GM19240 (cell line): ENCODE results near the gene FOLH1.
"Not testable (repeated sequence)": the region's sequence is repeated elsewhere in the genome, so short reads cannot be mapped to it uniquely, and the experiment has no call there.

Experiments used
- DNase-seq: peaks from one replicate; pipeline ENCODE4 v3.0.0; 2011; ENCODE audit warnings: low spot score; ENCODE audit not compliant: insufficient read length

Gene FOLH1

DNA sequence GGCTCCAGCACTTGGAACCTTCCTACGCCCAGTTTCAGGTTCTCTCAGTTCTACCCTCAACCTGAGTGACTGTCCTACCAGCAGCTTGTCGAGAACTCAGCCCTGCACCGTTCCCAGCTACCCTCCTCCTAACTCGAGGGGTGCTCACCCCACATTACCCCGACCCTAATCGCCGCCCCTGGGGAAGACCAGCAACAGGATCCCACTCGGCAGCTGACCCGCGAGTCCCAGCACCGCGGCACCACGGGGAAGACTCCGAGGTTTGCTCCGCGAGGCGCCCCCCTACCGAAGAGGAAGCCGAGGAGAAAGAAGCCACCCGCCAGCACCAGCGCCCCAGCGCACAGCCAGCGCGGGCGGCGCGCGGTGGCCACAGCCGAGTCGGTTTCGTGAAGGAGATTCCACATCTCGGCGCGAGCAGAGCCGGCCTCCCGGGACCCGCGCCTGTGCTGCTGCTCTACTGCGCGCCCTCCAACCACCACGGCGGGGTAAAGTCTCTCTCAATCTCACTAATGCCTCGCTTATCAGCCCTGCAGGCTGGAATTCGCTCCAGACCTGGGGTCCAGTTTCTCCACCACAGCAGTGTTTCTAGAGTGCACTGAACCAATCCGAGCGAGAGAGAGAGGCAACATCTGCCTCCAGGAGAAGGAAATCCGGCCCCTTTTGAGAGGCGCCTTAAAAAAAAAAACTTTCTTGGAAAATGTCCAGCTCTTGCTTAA lies at the start of gene FOLH1:
Gene FOLH1, minus strand, starts transcription at position 597 of the 716 bp plus-strand sequence. Its CDS starts 193 bp downstream, at position 404.
- no peak for DNase-seq

DNA sequence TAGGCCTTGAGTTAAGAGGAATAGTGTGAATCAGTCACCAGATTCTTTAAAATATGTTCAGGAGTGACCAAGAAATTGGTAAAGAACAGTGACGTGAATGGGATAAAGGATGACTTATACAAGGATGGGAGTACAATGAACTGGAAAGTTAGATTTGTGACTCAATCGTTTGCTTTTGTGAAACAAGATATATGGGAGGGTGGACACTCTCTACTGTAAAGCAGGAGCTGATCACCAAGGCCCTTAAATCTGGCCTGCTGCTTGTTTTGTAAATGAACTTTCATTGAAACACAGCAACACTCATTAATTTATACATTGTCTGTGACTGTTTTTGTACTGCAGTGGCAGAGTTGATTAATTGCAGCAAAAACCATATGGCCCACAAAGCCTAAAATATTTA lies 46.7 kb upstream of the FOLH1 start:
- not testable (repeated sequence) for DNase-seq

DNA sequence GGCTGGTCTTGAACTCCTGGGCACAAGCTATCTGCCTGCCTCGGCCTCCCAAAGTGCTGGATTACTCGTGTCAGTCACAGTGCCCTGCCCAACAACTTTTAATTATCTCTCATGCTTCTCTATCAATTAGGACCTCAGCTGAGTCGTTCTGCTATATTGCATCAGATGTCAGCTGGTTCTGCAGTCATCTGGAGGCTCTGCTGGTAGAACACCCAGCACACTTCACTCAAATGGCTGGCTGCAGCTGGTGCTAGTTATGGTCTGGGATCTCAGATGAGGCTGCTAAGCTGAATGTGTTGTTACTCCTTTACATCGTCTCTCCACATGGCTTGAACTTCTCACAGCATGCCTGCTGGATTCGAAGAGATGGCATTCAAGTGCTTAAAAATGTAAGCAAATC lies 42.8 kb upstream of the FOLH1 start:
- DNase-seq = not testable (repeated sequence)

DNA sequence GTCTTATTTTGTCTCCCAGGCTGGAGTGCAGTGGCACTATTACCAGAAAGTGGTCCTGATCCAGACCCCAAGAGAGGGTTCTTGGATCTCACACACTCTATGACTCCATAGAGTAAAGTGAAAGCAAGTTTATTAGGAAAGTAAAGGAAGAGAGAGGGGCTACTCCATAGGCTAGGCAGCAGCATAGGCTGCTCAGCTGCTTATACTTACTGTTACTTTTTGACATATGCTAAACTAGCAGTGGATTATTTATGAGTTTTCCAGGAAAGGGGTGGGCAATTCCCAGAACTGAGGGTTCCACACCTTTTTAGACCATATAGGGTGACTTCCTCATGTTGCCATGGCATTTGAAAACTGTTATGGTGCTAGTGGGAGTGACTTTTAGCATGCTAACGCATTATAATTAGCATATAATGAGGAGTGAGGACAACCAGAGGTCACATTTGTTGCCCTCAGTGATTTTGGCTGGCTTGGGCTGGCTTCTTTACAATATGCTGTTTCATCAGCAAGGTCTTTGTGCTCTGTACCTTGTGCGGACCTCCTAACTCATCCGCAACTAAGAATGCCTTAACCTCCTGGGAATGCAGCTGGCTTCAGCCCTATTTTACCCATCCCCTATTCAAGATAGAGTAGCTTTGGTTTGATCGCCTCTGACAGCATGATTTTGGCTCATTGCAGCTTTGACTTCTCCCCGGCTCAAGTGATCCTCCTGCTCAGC lies 42.2 kb upstream of the FOLH1 start:
- not testable (repeated sequence) for DNase-seq

DNA sequence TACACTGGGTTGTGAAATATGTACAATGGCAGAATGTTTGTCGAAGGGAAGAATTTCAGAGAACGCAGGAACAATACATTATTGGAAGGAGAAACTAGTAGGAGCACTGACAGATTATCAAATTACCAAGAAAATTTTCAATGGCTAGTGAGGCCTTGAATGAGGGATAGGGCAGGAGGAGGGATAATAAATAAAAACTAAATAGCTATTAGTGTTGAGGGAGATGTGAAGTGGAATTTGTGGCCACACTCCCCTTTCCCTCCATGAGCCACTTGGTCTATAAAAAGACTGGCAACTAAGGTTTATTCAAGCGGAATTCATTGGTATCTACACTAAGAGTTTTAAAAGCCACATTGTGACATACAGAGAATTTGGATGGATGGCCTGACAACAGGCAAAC lies 41.0 kb upstream of the FOLH1 start:
- DNase-seq = not testable (repeated sequence)

DNA sequence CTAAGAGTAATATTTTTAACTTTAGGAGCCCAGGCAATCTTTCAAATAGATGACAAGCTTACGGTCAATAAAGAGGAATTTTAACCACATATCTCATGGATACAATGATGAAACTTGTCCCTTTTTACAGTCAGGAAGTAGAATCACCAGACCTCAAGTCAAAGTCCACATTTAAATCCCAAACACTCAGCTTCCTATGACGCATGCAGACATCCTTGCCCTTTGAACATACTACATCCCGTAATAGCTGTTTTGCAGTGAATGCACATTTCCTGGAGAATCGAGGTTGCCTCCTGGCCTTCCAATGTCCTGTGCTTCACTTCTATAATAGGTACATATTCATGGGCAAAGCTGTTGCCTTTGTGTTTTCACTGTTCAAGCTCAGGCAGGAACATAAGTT lies 25.3 kb upstream of the FOLH1 start:
- DNase-seq = not testable (repeated sequence)

DNA sequence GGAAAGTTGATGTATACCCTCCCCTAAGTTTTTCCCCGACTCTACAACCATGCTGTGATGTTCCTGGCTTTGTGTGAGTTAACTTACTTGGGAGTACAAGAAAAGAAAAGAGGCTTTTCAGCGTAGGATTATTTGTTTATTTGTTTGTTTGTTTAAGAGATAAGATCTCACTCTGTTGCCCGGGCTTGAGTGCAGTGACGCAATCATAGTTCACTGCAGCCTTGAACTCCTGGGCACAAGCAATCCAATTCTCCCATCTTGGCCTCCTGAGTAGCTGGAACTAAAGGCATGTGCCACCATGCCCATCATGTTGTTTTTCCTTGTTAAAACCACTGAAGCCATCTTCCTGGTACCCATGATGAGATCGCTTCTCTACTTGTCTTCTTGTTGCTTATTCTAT lies 24.6 kb upstream of the FOLH1 start:
- DNase-seq = not testable (repeated sequence)

DNA sequence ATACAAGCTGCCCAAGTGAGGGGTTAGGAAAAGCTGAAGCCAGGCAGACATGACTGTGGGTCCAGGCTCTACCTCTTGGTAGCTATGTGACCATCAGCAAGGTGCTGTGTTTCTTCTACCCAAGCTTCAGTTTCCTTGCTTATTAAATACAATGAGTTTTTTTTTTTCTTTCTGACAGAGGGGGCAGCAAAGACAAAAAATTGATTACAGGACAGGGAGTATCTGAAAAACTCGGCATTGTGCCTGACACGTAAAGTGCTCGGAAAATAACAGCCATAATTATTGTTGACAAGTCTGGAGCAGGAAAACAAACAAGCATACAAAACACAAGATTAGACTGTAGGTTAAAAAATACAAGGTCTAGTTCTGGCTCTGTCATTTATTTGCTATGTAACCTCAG lies 23.3 kb upstream of the FOLH1 start:
- DNase-seq = not testable (repeated sequence)

DNA sequence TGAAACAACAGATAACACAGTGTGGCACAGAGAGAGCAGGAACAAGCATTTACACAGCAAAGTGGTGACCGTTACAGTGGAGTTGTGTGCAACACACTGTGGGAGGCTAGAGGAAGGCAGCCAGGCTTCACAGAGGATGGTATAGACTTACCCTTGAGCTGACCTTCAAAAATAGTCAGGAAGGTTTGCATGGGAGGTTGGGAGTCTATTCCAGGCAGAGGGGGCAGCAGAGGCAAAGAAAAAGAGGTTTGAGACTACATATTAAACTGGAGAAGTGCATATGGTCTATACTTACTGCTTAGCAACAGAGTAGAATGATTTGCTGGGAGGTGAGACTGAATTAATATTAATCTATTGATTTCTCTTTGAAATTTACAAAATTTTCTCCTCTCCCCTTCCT lies 22.1 kb upstream of the FOLH1 start:
- DNase-seq = not testable (repeated sequence)

DNA sequence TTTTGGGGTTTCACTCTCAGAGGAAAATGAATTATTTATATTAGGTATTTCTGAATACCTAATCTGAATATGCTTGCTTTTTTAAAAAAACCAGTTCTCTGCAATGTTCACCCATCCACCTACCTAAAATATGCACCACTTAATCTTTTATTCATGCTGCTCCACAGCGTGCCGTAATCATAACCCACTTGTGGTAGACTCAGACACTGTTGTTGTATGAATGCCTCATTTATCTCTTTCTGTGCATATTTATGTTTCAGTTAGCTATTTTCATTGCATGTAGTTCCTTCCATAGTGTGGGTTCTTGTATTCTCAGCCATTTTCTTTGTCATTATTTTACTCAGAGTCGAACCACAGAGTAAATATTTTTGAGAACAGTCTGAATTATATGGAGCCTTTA lies 21.6 kb upstream of the FOLH1 start:
- not testable (repeated sequence) for DNase-seq

DNA sequence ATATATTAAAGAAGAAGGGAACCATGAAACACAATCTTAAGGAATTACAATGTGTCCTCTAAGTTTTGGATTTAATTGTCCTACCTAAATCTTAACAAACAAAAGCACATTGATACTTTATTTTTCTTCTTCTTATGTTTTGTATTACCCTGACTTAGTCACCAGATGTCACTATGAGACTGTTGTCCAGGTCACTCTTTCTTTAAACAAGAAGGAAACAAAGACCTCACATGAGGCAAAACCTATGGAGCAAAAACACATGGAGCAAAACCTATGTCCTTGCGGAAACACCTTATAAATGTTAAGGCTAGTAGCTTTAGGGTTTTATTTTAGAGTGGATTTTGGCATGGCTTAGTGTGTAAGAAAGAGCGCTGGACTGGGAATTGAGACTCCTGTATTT lies 20.7 kb upstream of the FOLH1 start:
- DNase-seq = not testable (repeated sequence)

DNA sequence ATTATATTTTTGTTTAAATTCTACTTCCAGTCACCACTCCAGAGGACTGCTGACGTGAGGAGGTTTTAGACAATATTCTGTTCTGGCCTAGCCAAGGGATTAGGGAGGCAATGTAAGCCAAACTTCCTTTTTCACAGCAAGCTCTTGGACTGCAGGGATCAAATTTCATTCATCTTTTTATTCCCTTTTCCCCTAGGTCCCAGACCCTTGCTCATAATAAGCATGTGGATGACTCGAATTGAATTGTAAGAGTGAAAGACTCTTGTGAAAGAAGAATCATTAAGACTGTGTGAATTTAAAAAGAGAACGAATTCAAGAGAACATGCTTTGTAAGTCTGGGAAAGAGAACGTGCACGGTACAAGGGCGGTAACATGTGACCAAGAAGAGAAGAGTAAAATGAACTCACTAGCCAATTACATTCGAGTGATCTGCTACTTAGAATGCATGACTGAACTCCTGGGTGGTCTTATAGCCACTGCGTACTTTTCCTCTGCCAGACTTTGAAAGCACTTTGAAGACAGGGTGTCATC lies 16.9 kb upstream of the FOLH1 start:
- DNase-seq = not testable (repeated sequence)

DNA sequence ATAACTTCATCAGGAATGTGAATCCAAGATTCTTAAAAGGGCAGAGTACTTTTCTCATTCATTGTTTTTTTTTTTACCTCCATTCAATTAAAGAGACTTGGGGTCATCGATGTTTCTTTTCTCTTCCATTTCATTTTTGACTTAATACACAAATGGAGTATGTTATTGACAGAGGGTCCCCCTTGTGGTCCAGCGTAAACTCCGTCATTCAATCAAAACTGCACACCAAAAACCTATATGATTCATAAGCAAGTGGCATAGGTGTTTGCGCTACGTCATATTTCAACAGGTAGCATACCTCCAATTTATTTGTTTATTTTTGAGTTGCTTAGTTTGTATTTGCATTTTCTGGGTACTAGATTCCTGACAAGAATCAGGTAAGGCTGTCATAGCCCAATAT lies 12.7 kb upstream of the FOLH1 start:
- DNase-seq = no peak

DNA sequence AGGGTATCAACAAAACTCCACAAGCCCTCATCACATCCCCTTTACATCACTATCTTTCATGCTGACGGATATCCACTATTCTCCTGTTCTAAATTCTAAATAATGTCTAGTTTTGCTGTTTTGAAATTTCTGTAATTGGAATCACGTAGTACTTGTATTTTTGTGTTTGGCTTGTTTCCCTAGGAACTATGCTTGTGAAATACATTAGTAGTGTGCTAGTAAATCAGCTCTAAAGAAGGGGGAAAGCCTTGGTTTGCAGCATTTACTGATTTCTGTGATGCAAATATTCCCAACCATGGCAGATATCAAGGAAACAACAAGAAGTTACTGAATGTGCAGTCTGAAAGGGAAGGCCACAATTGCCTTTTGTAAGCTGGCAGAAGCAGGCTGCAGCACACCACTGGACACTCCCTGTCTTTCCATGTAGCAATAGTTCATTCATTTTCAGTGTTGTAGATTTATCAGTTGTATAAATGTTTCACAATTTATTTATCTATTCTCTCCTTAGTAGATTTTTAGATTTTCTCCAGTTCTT lies 4.7 kb upstream of the FOLH1 start:
- DNase-seq = no peak

DNA sequence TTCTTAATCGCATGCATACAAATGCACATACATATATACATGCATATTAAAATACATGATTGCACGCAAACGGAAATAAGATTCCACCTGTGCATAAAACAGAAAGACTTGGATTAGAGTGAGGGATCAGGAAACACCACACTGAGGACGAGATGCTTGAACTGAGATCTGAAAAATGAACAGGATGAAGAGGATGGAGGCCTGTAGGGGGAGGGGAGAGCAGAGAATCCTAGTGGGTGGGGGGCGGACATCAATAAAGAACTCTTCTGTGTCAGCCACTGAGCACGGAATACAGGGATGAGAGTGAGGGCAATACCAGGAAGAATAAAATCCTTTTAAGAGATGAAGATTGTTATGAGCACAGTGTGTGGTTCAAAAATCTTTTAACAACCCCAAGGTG lies 1.4 kb downstream of the FOLH1 start:
- DNase-seq = not testable (repeated sequence)

DNA sequence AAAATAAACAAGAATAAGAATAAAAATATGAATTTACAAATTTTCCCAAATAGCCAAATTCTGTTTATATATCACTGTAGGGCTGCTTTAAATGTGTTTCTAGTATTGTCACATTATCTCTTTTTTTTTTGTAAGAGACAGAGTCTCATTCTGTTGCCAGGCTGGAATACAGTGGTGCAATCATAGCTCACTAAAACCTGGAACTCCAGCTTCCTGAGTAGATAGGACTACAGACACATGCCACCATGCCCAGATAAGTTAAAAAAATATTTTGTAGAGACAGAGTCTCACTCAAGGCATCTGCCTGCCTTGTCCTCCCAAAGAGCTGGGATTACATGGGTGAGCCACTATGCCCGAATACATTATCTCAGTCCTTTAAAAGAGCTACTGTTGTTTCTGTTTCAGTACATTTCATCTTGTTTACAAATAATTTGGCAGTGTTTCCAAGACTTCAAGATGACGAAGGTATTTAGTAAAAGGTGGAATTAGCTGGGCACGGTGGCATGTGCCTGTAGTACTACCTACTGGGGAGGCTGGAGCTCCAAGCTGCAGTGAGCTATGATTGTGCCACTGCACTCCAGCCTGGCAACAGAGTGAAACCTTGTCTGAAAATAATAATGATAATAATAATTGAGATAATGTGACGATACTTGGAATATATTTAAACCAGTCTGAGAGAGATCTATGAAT lies 6.0 kb downstream of the FOLH1 start:
- no peak for DNase-seq

DNA sequence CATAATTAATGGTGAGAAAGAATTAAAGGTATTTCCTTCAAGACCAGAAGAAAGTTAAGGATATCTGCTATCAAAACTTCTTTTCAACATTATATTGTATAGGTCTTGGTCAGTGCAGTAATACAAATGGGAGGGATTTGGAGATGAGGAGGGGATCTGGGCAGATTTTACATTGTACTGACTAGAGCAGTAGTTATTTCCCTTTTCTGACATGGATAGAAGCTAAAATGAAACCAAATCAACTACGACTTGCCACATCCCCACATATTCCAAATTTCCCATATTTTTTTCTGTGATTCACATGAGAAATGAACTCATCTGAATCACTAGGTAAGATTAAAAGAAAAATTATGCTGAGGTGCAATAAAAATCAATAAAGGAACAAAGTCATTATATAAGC lies 11.6 kb downstream of the FOLH1 start:
- not testable (repeated sequence) for DNase-seq

DNA sequence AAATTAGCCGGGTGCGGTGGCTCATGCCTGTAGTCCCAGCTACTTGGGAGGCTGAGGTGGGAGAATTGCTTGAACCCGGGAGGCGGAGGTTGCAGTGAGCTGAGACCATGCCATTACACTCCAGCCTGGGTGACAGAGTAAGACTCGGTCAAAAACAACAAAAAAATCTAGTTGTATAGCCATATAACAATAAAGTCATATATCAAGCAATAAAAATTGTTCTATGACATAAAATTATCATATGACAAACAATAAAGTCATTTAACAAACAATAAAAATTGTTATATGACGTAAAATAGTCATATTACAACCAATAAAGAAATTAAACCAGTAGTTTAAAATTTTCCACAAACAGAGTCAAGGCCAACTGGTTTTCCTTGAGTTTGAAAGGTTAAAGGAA lies 12.4 kb downstream of the FOLH1 start:
- DNase-seq = not testable (repeated sequence)

DNA sequence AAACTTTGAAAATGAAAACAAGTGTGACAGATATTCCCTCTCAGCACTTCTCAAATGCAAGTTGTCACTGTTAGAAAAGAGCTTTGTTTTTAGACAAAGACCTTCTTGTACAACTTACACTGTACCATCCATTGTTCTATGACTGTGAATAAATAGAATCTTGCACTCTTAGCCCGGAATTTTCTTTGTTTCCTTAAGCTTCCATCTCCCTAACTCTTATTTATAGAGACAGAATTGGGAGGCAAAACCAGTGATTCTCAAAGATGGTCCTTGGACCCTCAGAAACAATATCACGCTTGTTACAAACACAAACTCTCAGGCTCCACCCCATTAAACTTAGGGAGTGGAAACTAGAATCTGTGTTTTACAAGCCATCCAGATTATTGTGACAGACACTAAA lies 18.1 kb downstream of the FOLH1 start:
- DNase-seq = not testable (repeated sequence)

DNA sequence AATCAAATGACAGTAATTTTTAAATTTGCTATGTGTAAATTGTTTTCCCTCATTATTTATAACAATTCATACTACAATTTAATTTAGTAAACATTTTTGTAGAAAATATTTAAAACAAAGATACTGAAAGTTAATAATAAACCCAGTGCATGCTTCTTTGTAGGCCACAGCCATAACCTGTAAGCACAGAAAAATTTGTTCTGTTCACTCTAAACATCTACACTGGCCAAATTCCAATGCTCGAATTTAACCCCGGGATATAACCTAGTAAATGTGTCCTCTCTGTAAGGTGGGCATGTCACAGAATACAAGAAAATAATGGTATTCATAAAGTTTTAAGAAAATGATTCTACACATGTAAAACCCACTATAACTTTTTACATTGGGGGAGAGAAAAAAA lies 22.2 kb downstream of the FOLH1 start:
- DNase-seq = not testable (repeated sequence)

DNA sequence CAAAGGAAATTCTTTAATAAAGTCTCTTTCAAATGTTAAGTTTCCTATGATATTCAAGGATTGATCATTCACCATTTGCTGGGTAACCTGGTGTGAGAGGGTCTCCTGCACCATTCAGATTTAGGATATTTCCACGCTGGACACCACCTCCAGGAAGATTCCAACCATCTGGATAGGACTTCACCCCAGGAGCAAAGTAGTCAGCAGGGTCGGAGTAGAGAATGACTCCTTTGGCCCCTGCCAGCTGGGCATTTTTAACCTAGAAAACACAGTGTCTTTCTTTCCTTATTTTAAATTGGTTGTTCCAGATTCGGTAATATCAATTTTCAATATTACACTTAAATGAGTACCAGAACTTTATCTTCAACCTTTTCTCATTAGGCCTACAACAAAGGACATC lies 22.8 kb downstream of the FOLH1 start:
- not testable (repeated sequence) for DNase-seq

DNA sequence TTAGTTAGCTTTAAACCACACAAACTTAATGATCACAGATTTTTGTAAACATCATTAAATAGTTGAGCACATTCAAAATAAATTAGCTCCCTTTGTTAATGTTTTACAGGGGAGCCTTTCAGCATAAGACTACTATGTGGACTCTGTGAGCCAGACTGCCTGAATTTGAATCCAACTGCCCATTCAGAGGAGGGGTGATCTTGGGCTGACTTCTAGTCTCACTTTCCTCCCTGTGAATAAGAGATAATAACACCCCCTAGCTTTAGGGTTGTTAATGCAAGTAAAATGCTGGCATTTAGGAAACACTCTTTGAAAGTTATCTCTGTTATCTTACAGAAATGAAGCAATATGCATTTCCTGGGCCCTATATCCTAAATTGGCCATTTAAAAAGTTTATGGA lies 23.6 kb downstream of the FOLH1 start:
- DNase-seq = not testable (repeated sequence)
